HFFc6 (cell line): ENCODE measurements around the gene SORCS2. TPM values are rescaled to one million over a fixed set of nuclear protein-coding genes. Genes with fewer than 3 reads are reported as not detected.

ENCODE experiments used
- DNase-seq: peaks from one replicate; pipeline ENCODE4 v3.0.0-alpha.2; 2018
- H3K27ac Mint-ChIP-seq: 2 replicates; pipeline ENCODE4 v1.8.0; 2020; ENCODE audit warnings: mild to moderate bottlenecking, mixed read lengths
- H3K27me3 Mint-ChIP-seq: 2 replicates; pipeline ENCODE4 v1.8.0; 2021; ENCODE audit warnings: mild to moderate bottlenecking, moderate library complexity, mixed read lengths; ENCODE audit not compliant: insufficient read depth
- H3K36me3 Mint-ChIP-seq: 2 replicates; pipeline ENCODE4 v1.8.0; 2021; ENCODE audit warnings: low read depth, mixed read lengths
- H3K4me1 Mint-ChIP-seq: 2 replicates; pipeline ENCODE4 v1.8.0; 2020; ENCODE audit warnings: low read depth, mixed read lengths
- H3K4me3 Mint-ChIP-seq: 2 replicates; pipeline ENCODE4 v1.8.0; 2020; ENCODE audit warnings: mild to moderate bottlenecking, moderate library complexity, mixed read lengths
- H3K9me3 Mint-ChIP-seq: 2 replicates; pipeline ENCODE4 v1.8.0; 2020; ENCODE audit warnings: mild to moderate bottlenecking, mixed read lengths
- CTCF ChIP-seq: fragments of 200-600 bp; sonication (generic); IDR thresholded peaks from 2 replicates; pipeline ENCODE4 v1.5.0; 2021; ENCODE audit warnings: antibody characterized with exemption, mild to moderate bottlenecking
- total RNA-seq, 6 experiments: library from RNA; stranded (reverse); fragmentation: NEBNext Ultra II Directional; extraction: Animal tissue kit (Norgen Biotek cat#: 25700); gene quantifications; 2 replicates in 1 of 6; 3 replicates in 5 of 6; pipeline ENCODE4 v1.2.3, GENCODE V29; 2021

The SORCS2 gene
- total RNA-seq, 6 experiments from 2014 or later = 0.05 to 0.15 (median 0.12) TPM; not detected in 3

DNA sequence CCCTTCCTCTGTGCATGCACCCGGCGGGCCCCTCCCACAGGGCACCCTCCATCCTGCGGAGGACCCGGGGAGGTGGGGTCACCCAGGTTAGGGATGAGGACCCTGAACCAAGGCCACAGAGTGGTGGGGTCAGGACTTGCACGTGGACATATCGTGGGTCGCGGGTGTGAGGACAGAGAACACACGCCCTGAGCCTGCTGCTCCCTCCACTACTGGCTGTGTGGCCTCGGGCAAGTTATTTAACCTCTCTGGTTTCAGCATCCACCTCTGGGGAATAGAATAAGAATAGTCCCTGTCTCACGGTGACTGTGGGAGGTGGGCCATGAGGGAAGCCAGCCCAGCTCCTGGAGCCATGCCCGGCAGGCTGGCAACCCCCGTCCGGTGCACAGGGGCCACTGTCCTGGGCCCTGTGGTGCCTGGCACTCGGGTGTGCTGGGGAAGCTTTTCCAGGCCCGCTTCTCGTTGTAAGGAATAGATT, 237.3 kb downstream of the SORCS2 start:
- H3K4me1 Mint-ChIP-seq = no peaks in the 10 kb centered on the region
- no peak overlapping the region for H3K27ac Mint-ChIP-seq
- H3K4me3 Mint-ChIP-seq = no peak overlapping the region
- TF ChIP-seq CTCF = no peak
- no peaks in the 10 kb centered on the region for H3K9me3 Mint-ChIP-seq
- peaks cover 28% of the 10 kb centered on the region for H3K27me3 Mint-ChIP-seq
- DNase-seq = no peak
- H3K36me3 Mint-ChIP-seq = no peaks in the 10 kb centered on the region

GRCh38 chr4:7430368-7430964, 238.1 kb downstream of the SORCS2 start:
- Mint-ChIP-seq H3K4me1 (no peaks in the 10 kb centered on the region), H3K27ac (no peak overlapping the region), H3K27me3 (peaks cover 32% of the 10 kb centered on the region), H3K36me3 (no peaks in the 10 kb centered on the region), H3K9me3 (no peaks in the 10 kb centered on the region), H3K4me3 (no peak overlapping the region)
- no peak for TF ChIP-seq CTCF
- DNase-seq = no peak

DNA sequence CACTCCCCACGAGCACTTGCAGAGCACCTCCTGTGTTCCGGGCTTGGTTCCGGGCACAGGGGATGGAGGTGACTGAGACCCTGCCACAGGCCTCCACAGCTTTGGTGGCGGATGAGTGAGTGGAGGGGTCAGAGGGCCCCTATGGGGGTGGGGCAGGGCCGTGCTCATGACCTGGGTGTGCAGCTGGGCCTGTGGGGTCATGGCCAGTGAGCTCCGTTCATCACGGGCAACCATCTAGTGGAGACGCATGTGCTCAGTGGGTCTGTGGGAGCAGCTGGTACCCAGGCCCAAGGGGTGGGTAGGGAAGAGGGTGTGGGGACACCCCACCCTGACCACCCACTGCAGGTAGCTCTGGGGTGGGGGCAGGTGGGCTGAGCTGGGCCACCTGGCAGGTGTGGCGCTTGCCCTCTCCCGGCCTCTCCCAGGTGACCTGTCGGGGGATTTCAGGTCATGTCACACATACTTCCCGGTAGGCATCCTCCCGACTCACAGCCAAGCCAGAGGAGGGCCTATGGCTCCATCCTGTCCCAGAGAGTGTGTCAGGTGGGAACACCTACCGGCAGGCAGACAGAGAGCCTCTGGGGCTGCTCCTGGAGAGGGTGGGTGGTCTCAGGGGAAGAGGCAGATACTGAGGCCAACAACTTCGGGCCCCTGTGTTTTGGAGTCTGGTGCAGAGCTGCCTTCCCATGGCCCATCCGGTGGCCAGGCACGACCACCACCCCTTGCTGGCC, 238.8 kb downstream of the SORCS2 start:
- no peak for TF ChIP-seq CTCF
- H3K27ac Mint-ChIP-seq = no peak overlapping the region
- no peaks in the 10 kb centered on the region for H3K36me3 Mint-ChIP-seq
- H3K9me3 Mint-ChIP-seq = no peaks in the 10 kb centered on the region
- no peak for DNase-seq
- no peak overlapping the region for H3K4me3 Mint-ChIP-seq
- no peaks in the 10 kb centered on the region for H3K4me1 Mint-ChIP-seq
- peaks cover 35% of the 10 kb centered on the region for H3K27me3 Mint-ChIP-seq

GRCh38 chr4:7431696-7432530, 239.6 kb downstream of the SORCS2 start:
- peaks cover 38% of the 10 kb centered on the region for H3K27me3 Mint-ChIP-seq
- no peak for DNase-seq
- H3K4me1 Mint-ChIP-seq = no peaks in the 10 kb centered on the region
- H3K4me3 Mint-ChIP-seq = no peak overlapping the region
- H3K27ac Mint-ChIP-seq = no peak overlapping the region
- no peak for TF ChIP-seq CTCF
- no peaks in the 10 kb centered on the region for H3K9me3 Mint-ChIP-seq
- no peaks in the 10 kb centered on the region for H3K36me3 Mint-ChIP-seq

- Mint-ChIP-seq H3K4me3 (no peak overlapping the region), H3K9me3 (no peaks in the 10 kb centered on the region), H3K36me3 (no peaks in the 10 kb centered on the region), H3K27me3 (peaks cover 35% of the 10 kb centered on the region), H3K4me1 (no peaks in the 10 kb centered on the region), H3K27ac (no peak overlapping the region)
- no peak for TF ChIP-seq CTCF
- DNase-seq = no peak
These were observed 240.4 kb downstream of the SORCS2 start for GRCh38 chr4:7432531-7433375.
